ENCODE measurements around the gene IL13.

Gene IL13

GRCh38 chr5:132661231-132662003 is 3.4 kb downstream of the IL13 start:
- no peaks in the 10 kb centered on the region for H3K9me3 ChIP-seq (ENCODE audit: control extremely low read depth in 1 of 5, control insufficient read depth in 4 of 5, insufficient read depth in 2 of 5, low read depth in 1 of 5, low read length in 4 of 5)
- ChIA-PET CTCF (interaction anchor here (1.2 to 4.1 kb wide), 4 partner anchors 13 to 55 kb away, joined by 3 to 15 read pairs (median 4); no protein-coding TSS in a partner anchor), POLR2A (interaction anchor here (0.9 kb wide), 1 partner anchor 50 kb away, joined by 3 read pairs; no protein-coding TSS in a partner anchor)
- peaks cover 2 to 30% (median 20%) of the 10 kb centered on the region in 4 experiments for H3K4me1 ChIP-seq (ENCODE audit: control extremely low read depth in 1 of 4, control insufficient read depth in 4 of 4, insufficient read depth in 4 of 4, low read length in 3 of 4)
- 100% methylated on average over 6 of the region's 12 CpGs for WGBS (ENCODE audit: insufficient coverage)
- no peak overlapping the region for H3K4me3 ChIP-seq (ENCODE audit: control insufficient read depth in 1 of 7, extremely low read depth in 1 of 7, insufficient read depth in 4 of 7, low read depth in 2 of 7, low read length in 6 of 7)
- no peak overlapping the region for H3K27ac ChIP-seq (ENCODE audit: insufficient read depth in 1 of 2, low read depth in 1 of 2, low read length in 2 of 2, poor library complexity in 1 of 2, severe bottlenecking in 2 of 2)
- no peaks in the 10 kb centered on the region for H3K36me3 ChIP-seq (ENCODE audit: control insufficient read depth in 4 of 4, insufficient read depth in 4 of 4, low read length in 3 of 4)
- H3K27me3 ChIP-seq (replicated peaks in 2 of 5; ENCODE audit: control insufficient read depth in 4 of 5, insufficient read depth in 5 of 5, low read length in 4 of 5): peaks cover 0 to 13% (median 7%) of the 10 kb centered on the region in 5 experiments
- no peak for DNase-seq

GRCh38 chr5:132662004-132662401 is 4.0 kb downstream of the IL13 start:
- no peak overlapping the region for H3K4me3 ChIP-seq (ENCODE audit: control insufficient read depth in 1 of 7, extremely low read depth in 1 of 7, insufficient read depth in 4 of 7, low read depth in 2 of 7, low read length in 6 of 7)
- ChIA-PET POLR2A (no interaction called here), CTCF (interaction anchor here (1.6 to 4.1 kb wide), 3 partner anchors 14 to 54 kb away, joined by 4 to 15 read pairs (median 4); no protein-coding TSS in a partner anchor)
- 100% methylated on average over 5 of the region's 9 CpGs for WGBS (ENCODE audit: insufficient coverage)
- DNase-seq: no peak
- H3K27me3 ChIP-seq (replicated peaks in 2 of 5; ENCODE audit: control insufficient read depth in 4 of 5, insufficient read depth in 5 of 5, low read length in 4 of 5): peaks cover 0 to 7% (median 3%) of the 10 kb centered on the region in 5 experiments
- no peak overlapping the region for H3K27ac ChIP-seq (ENCODE audit: insufficient read depth in 1 of 2, low read depth in 1 of 2, low read length in 2 of 2, poor library complexity in 1 of 2, severe bottlenecking in 2 of 2)
- H3K9me3 ChIP-seq (ENCODE audit: control extremely low read depth in 1 of 5, control insufficient read depth in 4 of 5, insufficient read depth in 2 of 5, low read depth in 1 of 5, low read length in 4 of 5): no peaks in the 10 kb centered on the region
- H3K4me1 ChIP-seq (ENCODE audit: control extremely low read depth in 1 of 4, control insufficient read depth in 4 of 4, insufficient read depth in 4 of 4, low read length in 3 of 4): peaks cover 2 to 25% (median 14%) of the 10 kb centered on the region in 4 experiments
- no peaks in the 10 kb centered on the region for H3K36me3 ChIP-seq (ENCODE audit: control insufficient read depth in 4 of 4, insufficient read depth in 4 of 4, low read length in 3 of 4)

GRCh38 chr5:132662925-132663770 is 5.2 kb downstream of the IL13 start:
- ChIA-PET CTCF (interaction anchor here (0.6 to 4.1 kb wide), 3 partner anchors 35 to 92 kb away, joined by 3 to 15 read pairs (median 3); no protein-coding TSS in a partner anchor), POLR2A (no interaction called here)
- H3K9me3 ChIP-seq (ENCODE audit: control extremely low read depth in 1 of 5, control insufficient read depth in 4 of 5, insufficient read depth in 2 of 5, low read depth in 1 of 5, low read length in 4 of 5): no peaks in the 10 kb centered on the region
- H3K27ac ChIP-seq (ENCODE audit: insufficient read depth in 1 of 2, low read depth in 1 of 2, low read length in 2 of 2, poor library complexity in 1 of 2, severe bottlenecking in 2 of 2): no peak overlapping the region
- no peaks in the 10 kb centered on the region for H3K36me3 ChIP-seq (ENCODE audit: control insufficient read depth in 4 of 4, insufficient read depth in 4 of 4, low read length in 3 of 4)
- peaks cover 2 to 25% (median 13%) of the 10 kb centered on the region in 4 experiments for H3K4me1 ChIP-seq (ENCODE audit: control extremely low read depth in 1 of 4, control insufficient read depth in 4 of 4, insufficient read depth in 4 of 4, low read length in 3 of 4)
- peak overlapping the region in 1 of 7 experiments; percentile 21 for H3K4me3 ChIP-seq (ENCODE audit: control insufficient read depth in 1 of 7, extremely low read depth in 1 of 7, insufficient read depth in 4 of 7, low read depth in 2 of 7, low read length in 6 of 7)
- WGBS (ENCODE audit: insufficient coverage): 84% methylated on average over 15 of the region's 25 CpGs
- DNase-seq: peak; percentile 14 to 58 (median 55)
- peaks cover 0 to 2% (median 0%) of the 10 kb centered on the region in 5 experiments for H3K27me3 ChIP-seq (replicated peaks in 2 of 5; ENCODE audit: control insufficient read depth in 4 of 5, insufficient read depth in 5 of 5, low read length in 4 of 5)

GRCh38 chr5:132663771-132664695 is 6.1 kb downstream of the IL13 start:
- POLR2A ChIA-PET: no interaction called here
- CTCF ChIA-PET: interaction anchor here (1.3 kb wide), 1 partner anchor 51 kb away, joined by 3 read pairs; no protein-coding TSS in a partner anchor

GRCh38 chr5:132664696-132665209 is 6.8 kb downstream of the IL13 start:
- CTCF ChIA-PET: interaction anchor here (1.3 kb wide), 1 partner anchor 50 kb away, joined by 3 read pairs; no protein-coding TSS in a partner anchor
- 97% methylated on average over 6 of the region's 9 CpGs for WGBS (ENCODE audit: insufficient coverage)
- POLR2A ChIA-PET: no interaction called here
- Histone ChIP-seq H3K4me1 (ENCODE audit: control extremely low read depth in 1 of 4, control insufficient read depth in 4 of 4, insufficient read depth in 4 of 4, low read length in 3 of 4) (peaks cover 2 to 25% (median 13%) of the 10 kb centered on the region in 4 experiments), H3K4me3 (ENCODE audit: control insufficient read depth in 1 of 7, extremely low read depth in 1 of 7, insufficient read depth in 4 of 7, low read depth in 2 of 7, low read length in 6 of 7) (no peak overlapping the region), H3K27me3 (replicated peaks in 2 of 5; ENCODE audit: control insufficient read depth in 4 of 5, insufficient read depth in 5 of 5, low read length in 4 of 5) (no peaks in the 10 kb centered on the region), H3K27ac (ENCODE audit: insufficient read depth in 1 of 2, low read depth in 1 of 2, low read length in 2 of 2, poor library complexity in 1 of 2, severe bottlenecking in 2 of 2) (no peak overlapping the region), H3K9me3 (ENCODE audit: control extremely low read depth in 1 of 5, control insufficient read depth in 4 of 5, insufficient read depth in 2 of 5, low read depth in 1 of 5, low read length in 4 of 5) (no peaks in the 10 kb centered on the region), H3K36me3 (ENCODE audit: control insufficient read depth in 4 of 4, insufficient read depth in 4 of 4, low read length in 3 of 4) (no peaks in the 10 kb centered on the region)
- no peak for DNase-seq

More at GRCh38 chr5:132663771-132664695, 6.1 kb downstream of the IL13 start:
- no peaks in the 10 kb centered on the region for H3K36me3 ChIP-seq (ENCODE audit: control insufficient read depth in 4 of 4, insufficient read depth in 4 of 4, low read length in 3 of 4)
- H3K9me3 ChIP-seq (ENCODE audit: control extremely low read depth in 1 of 5, control insufficient read depth in 4 of 5, insufficient read depth in 2 of 5, low read depth in 1 of 5, low read length in 4 of 5): no peaks in the 10 kb centered on the region
- H3K4me3 ChIP-seq (ENCODE audit: control insufficient read depth in 1 of 7, extremely low read depth in 1 of 7, insufficient read depth in 4 of 7, low read depth in 2 of 7, low read length in 6 of 7): no peak overlapping the region
- no peak overlapping the region for H3K27ac ChIP-seq (ENCODE audit: insufficient read depth in 1 of 2, low read depth in 1 of 2, low read length in 2 of 2, poor library complexity in 1 of 2, severe bottlenecking in 2 of 2)
- no peak for DNase-seq
- peaks cover 2 to 25% (median 13%) of the 10 kb centered on the region in 4 experiments for H3K4me1 ChIP-seq (ENCODE audit: control extremely low read depth in 1 of 4, control insufficient read depth in 4 of 4, insufficient read depth in 4 of 4, low read length in 3 of 4)
- H3K27me3 ChIP-seq (replicated peaks in 2 of 5; ENCODE audit: control insufficient read depth in 4 of 5, insufficient read depth in 5 of 5, low read length in 4 of 5): no peaks in the 10 kb centered on the region
- WGBS (ENCODE audit: insufficient coverage): 95% methylated on average over 13 of the region's 13 CpGs

GRCh38 chr5:132665574-132666080 is 7.7 kb downstream of the IL13 start:
- DNase-seq: no peak
- H3K4me3 ChIP-seq (ENCODE audit: control insufficient read depth in 1 of 7, extremely low read depth in 1 of 7, insufficient read depth in 4 of 7, low read depth in 2 of 7, low read length in 6 of 7): no peak overlapping the region
- H3K27me3 ChIP-seq (replicated peaks in 2 of 5; ENCODE audit: control insufficient read depth in 4 of 5, insufficient read depth in 5 of 5, low read length in 4 of 5): no peaks in the 10 kb centered on the region
- no peaks in the 10 kb centered on the region for H3K9me3 ChIP-seq (ENCODE audit: control extremely low read depth in 1 of 5, control insufficient read depth in 4 of 5, insufficient read depth in 2 of 5, low read depth in 1 of 5, low read length in 4 of 5)
- CTCF ChIA-PET: interaction anchor here (0.9 kb wide), 1 partner anchor 23 kb away, joined by 3 read pairs; no protein-coding TSS in a partner anchor
- H3K4me1 ChIP-seq (ENCODE audit: control extremely low read depth in 1 of 4, control insufficient read depth in 4 of 4, insufficient read depth in 4 of 4, low read length in 3 of 4): peaks cover 2 to 25% (median 13%) of the 10 kb centered on the region in 4 experiments
- no peaks in the 10 kb centered on the region for H3K36me3 ChIP-seq (ENCODE audit: control insufficient read depth in 4 of 4, insufficient read depth in 4 of 4, low read length in 3 of 4)
- WGBS (ENCODE audit: insufficient coverage): 94% methylated on average over 14 of the region's 21 CpGs
- POLR2A ChIA-PET: no interaction called here
- no peak overlapping the region for H3K27ac ChIP-seq (ENCODE audit: insufficient read depth in 1 of 2, low read depth in 1 of 2, low read length in 2 of 2, poor library complexity in 1 of 2, severe bottlenecking in 2 of 2)

All from common myeloid progenitor, CD34-positive (primary cell).